Activated naive CD4-positive, alpha-beta T cell treated with anti-CD3 and anti-CD28 coated beads, Interleukin-2, amount 10 ng/mL, durations not matched to agents 7 days and 5 days (primary cell): ENCODE measurements around the gene EIF2S2.
"Not testable (repeated sequence)": the region's sequence is repeated elsewhere in the genome, so short reads cannot be mapped to it uniquely, and the experiment has no call there.

Experiments
- CTCF ChIA-PET: fragments of 350-600 bp; sonication (Branson Sonifier 250); formaldehyde crosslinking; loops from one replicate; lab custom pipeline; 2021; ENCODE audit warnings: antibody characterized with exemption; lab: Charles Lee
- DNase-seq: peaks from one replicate; pipeline ENCODE4 v3.0.0-alpha.2; 2020
- H3K27ac Mint-ChIP-seq: one replicate; pipeline ENCODE4 v1.8.0; 2021; ENCODE audit warnings: mild to moderate bottlenecking, moderate library complexity, mixed read lengths
- H3K27me3 Mint-ChIP-seq: one replicate; pipeline ENCODE4 v1.8.0; 2021; ENCODE audit warnings: mild to moderate bottlenecking, mixed read lengths
- H3K36me3 Mint-ChIP-seq: one replicate; pipeline ENCODE4 v1.8.0; 2021; ENCODE audit warnings: mixed read lengths
- H3K4me1 Mint-ChIP-seq: one replicate; pipeline ENCODE4 v1.8.0; 2021; ENCODE audit warnings: mixed read lengths
- H3K4me3 Mint-ChIP-seq: one replicate; pipeline ENCODE4 v1.8.0; 2021; ENCODE audit warnings: mild to moderate bottlenecking, moderate library complexity, mixed read lengths
- H3K9me3 Mint-ChIP-seq: one replicate; pipeline ENCODE4 v1.8.0; 2021; ENCODE audit warnings: mixed read lengths

EIF2S2 gene

GRCh38 chr20:34132491-34132890 is 20.4 kb upstream of the EIF2S2 start:
- H3K36me3 Mint-ChIP-seq, H3K4me1 Mint-ChIP-seq, H3K9me3 Mint-ChIP-seq, H3K4me3 Mint-ChIP-seq, CTCF ChIA-PET, DNase-seq, H3K27ac Mint-ChIP-seq: not testable (repeated sequence)
- peaks cover 18% of the 10 kb centered on the region for H3K27me3 Mint-ChIP-seq

- no peaks in the 10 kb centered on the region for H3K36me3 Mint-ChIP-seq
- CTCF ChIA-PET = no interaction called here
These were observed 19.4 kb upstream of the EIF2S2 start for GRCh38 chr20:34131491-34131890.

GRCh38 chr20:34129518-34130162 is 17.6 kb upstream of the EIF2S2 start:
- H3K27me3 Mint-ChIP-seq = peaks cover 23% of the 10 kb centered on the region
- peak; percentile 66 for DNase-seq
- no peak overlapping the region for H3K4me3 Mint-ChIP-seq
- H3K36me3 Mint-ChIP-seq = no peaks in the 10 kb centered on the region
- H3K4me1 Mint-ChIP-seq = peaks cover 8% of the 10 kb centered on the region
- H3K9me3 Mint-ChIP-seq = no peaks in the 10 kb centered on the region
- no peak overlapping the region for H3K27ac Mint-ChIP-seq
- CTCF ChIA-PET = interaction anchor here (0.7 to 2.5 kb wide), 15 partner anchors 9 to 302 kb away, joined by 3 to 15 read pairs (median 4); partner anchors contain the start of gene EIF2S2

More at GRCh38 chr20:34131491-34131890, 19.4 kb upstream of the EIF2S2 start:
- peaks cover 3% of the 10 kb centered on the region for H3K4me1 Mint-ChIP-seq
- peaks cover 23% of the 10 kb centered on the region for H3K27me3 Mint-ChIP-seq
- no peaks in the 10 kb centered on the region for H3K9me3 Mint-ChIP-seq
- no peak for DNase-seq
- H3K27ac Mint-ChIP-seq = no peak overlapping the region
- H3K4me3 Mint-ChIP-seq = no peak overlapping the region

GRCh38 chr20:34127792-34128191 is 15.7 kb upstream of the EIF2S2 start:
- Mint-ChIP-seq H3K27me3 (peaks cover 23% of the 10 kb centered on the region), H3K4me3 (no peak overlapping the region), H3K9me3 (no peaks in the 10 kb centered on the region), H3K27ac (no peak overlapping the region), H3K36me3 (no peaks in the 10 kb centered on the region), H3K4me1 (peaks cover 14% of the 10 kb centered on the region)
- DNase-seq = no peak
- CTCF ChIA-PET = interaction anchor here (0.6 to 2.5 kb wide), 2 partner anchors 15 to 265 kb away, joined by 3 to 9 read pairs; partner anchors contain the start of gene EIF2S2

- H3K4me3 Mint-ChIP-seq = no peak overlapping the region
- no peaks in the 10 kb centered on the region for H3K9me3 Mint-ChIP-seq
- no peak overlapping the region for H3K27ac Mint-ChIP-seq
- H3K27me3 Mint-ChIP-seq = peaks cover 22% of the 10 kb centered on the region
- DNase-seq = no peak
- CTCF ChIA-PET = interaction anchor here (1.1 to 1.5 kb wide), 2 partner anchors 56 to 210 kb away, joined by 4 read pairs; no protein-coding TSS in a partner anchor
- peaks cover 16% of the 10 kb centered on the region for H3K4me1 Mint-ChIP-seq
- no peaks in the 10 kb centered on the region for H3K36me3 Mint-ChIP-seq
These were observed 12.6 kb upstream of the EIF2S2 start for GRCh38 chr20:34124469-34125249.

- H3K36me3 Mint-ChIP-seq = no peaks in the 10 kb centered on the region
- H3K27me3 Mint-ChIP-seq = peaks cover 25% of the 10 kb centered on the region
- DNase-seq = no peak
- no peak overlapping the region for H3K4me3 Mint-ChIP-seq
- H3K27ac Mint-ChIP-seq = no peak overlapping the region
- no peaks in the 10 kb centered on the region for H3K9me3 Mint-ChIP-seq
- H3K4me1 Mint-ChIP-seq = peaks cover 13% of the 10 kb centered on the region
- CTCF ChIA-PET = no interaction called here
These were observed 11.3 kb upstream of the EIF2S2 start for GRCh38 chr20:34123309-34123708.

- DNase-seq = no peak
- CTCF ChIA-PET = interaction anchor here (1.4 kb wide), 1 partner anchor 53 kb away, joined by 3 read pairs; no protein-coding TSS in a partner anchor
- H3K27me3 Mint-ChIP-seq = peaks cover 20% of the 10 kb centered on the region
- H3K4me1 Mint-ChIP-seq = peaks cover 13% of the 10 kb centered on the region
- H3K36me3 Mint-ChIP-seq = no peaks in the 10 kb centered on the region
- H3K4me3 Mint-ChIP-seq = no peak overlapping the region
- no peaks in the 10 kb centered on the region for H3K9me3 Mint-ChIP-seq
- no peak overlapping the region for H3K27ac Mint-ChIP-seq
These were observed 10.4 kb upstream of the EIF2S2 start for GRCh38 chr20:34122274-34122980.

GRCh38 chr20:34120213-34120612 is 8.2 kb upstream of the EIF2S2 start:
- peaks cover 18% of the 10 kb centered on the region for H3K27me3 Mint-ChIP-seq
- peaks cover 13% of the 10 kb centered on the region for H3K4me1 Mint-ChIP-seq
- DNase-seq = no peak
- no peak overlapping the region for H3K4me3 Mint-ChIP-seq
- H3K36me3 Mint-ChIP-seq = no peaks in the 10 kb centered on the region
- no peaks in the 10 kb centered on the region for H3K9me3 Mint-ChIP-seq
- no peak overlapping the region for H3K27ac Mint-ChIP-seq
- CTCF ChIA-PET = no interaction called here

GRCh38 chr20:34115232-34115631 is 3.2 kb upstream of the EIF2S2 start:
- CTCF ChIA-PET = no interaction called here
- Mint-ChIP-seq H3K27ac (no peak overlapping the region), H3K4me3 (no peak overlapping the region), H3K27me3 (peaks cover 21% of the 10 kb centered on the region), H3K9me3 (no peaks in the 10 kb centered on the region), H3K36me3 (peaks cover 9% of the 10 kb centered on the region), H3K4me1 (peaks cover 8% of the 10 kb centered on the region)
- no peak for DNase-seq

GRCh38 chr20:34114809-34115208 is 2.8 kb upstream of the EIF2S2 start:
- peaks cover 17% of the 10 kb centered on the region for H3K27me3 Mint-ChIP-seq
- CTCF ChIA-PET = no interaction called here
- no peak overlapping the region for H3K27ac Mint-ChIP-seq
- H3K4me3 Mint-ChIP-seq = no peak overlapping the region
- H3K9me3 Mint-ChIP-seq = no peaks in the 10 kb centered on the region
- peaks cover 11% of the 10 kb centered on the region for H3K36me3 Mint-ChIP-seq
- DNase-seq = no peak
- peaks cover 11% of the 10 kb centered on the region for H3K4me1 Mint-ChIP-seq

- peak overlapping the region; percentile 91 for H3K4me3 Mint-ChIP-seq
- peak overlapping the region; percentile 97 for H3K27ac Mint-ChIP-seq
- DNase-seq = no peak
- peaks cover 11% of the 10 kb centered on the region for H3K27me3 Mint-ChIP-seq
- CTCF ChIA-PET = interaction anchor here (0.7 to 2.4 kb wide), 5 partner anchors 9 to 319 kb away, joined by 3 to 9 read pairs (median 3); no protein-coding TSS in a partner anchor
- peaks cover 29% of the 10 kb centered on the region for H3K36me3 Mint-ChIP-seq
- peaks cover 32% of the 10 kb centered on the region for H3K4me1 Mint-ChIP-seq
- H3K9me3 Mint-ChIP-seq = no peaks in the 10 kb centered on the region
These were observed 608 bp upstream of the EIF2S2 start for GRCh38 chr20:34112600-34113101.

- peak overlapping the region; percentile 91 for H3K4me3 Mint-ChIP-seq
- peak overlapping the region; percentile 97 for H3K27ac Mint-ChIP-seq
- H3K9me3 Mint-ChIP-seq = no peaks in the 10 kb centered on the region
- CTCF ChIA-PET = interaction anchor here (1.0 to 1.1 kb wide), 2 partner anchors 42 to 196 kb away, joined by 3 read pairs; no protein-coding TSS in a partner anchor
- peaks cover 5% of the 10 kb centered on the region for H3K27me3 Mint-ChIP-seq
- DNase-seq = no peak
- peaks cover 38% of the 10 kb centered on the region for H3K36me3 Mint-ChIP-seq
- H3K4me1 Mint-ChIP-seq = peaks cover 48% of the 10 kb centered on the region
These were observed 1.1 kb downstream of the EIF2S2 start for GRCh38 chr20:34110745-34111641.
